Medulla oblongata (tissue), 1 donor: ENCODE data around the gene SPTLC2.
A peak's percentile ranks its signal among the peaks of the same experiment; 100 is the strongest.

Experiments
- DNase-seq: peaks from one replicate; pipeline ENCODE4 v3.0.0-alpha.2; 2015; ENCODE audit errors: extremely low spot score

Gene SPTLC2

DNA sequence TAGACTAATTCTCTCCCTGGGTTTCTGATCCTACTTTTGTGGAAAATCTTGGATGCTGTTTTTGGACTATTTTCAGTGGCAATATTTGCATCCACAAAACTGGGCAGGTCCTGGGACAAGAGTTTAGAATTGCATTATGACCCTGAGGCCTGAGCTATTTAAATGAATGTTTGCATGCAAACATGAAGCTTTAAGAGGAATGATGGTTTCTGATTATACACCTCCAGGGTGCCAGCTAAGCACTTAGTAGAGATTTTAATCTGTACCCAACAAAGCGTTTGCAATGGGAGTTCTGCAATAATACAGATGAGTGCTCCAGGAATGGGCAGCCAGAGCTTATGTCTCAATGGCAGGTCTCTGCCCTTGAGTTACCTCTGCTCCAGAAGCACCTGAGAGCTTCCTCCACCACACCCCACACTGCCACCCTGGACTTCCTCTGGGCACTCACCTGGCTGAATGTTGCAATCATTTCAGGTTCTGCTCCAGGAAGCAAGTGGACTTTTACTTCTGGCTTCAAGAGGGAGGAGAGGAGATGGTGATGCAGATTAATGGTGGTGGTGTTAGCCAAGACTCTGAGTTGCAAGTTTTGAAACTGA, 6.0 kb upstream of the SPTLC2 start:
- no peak for DNase-seq

DNA sequence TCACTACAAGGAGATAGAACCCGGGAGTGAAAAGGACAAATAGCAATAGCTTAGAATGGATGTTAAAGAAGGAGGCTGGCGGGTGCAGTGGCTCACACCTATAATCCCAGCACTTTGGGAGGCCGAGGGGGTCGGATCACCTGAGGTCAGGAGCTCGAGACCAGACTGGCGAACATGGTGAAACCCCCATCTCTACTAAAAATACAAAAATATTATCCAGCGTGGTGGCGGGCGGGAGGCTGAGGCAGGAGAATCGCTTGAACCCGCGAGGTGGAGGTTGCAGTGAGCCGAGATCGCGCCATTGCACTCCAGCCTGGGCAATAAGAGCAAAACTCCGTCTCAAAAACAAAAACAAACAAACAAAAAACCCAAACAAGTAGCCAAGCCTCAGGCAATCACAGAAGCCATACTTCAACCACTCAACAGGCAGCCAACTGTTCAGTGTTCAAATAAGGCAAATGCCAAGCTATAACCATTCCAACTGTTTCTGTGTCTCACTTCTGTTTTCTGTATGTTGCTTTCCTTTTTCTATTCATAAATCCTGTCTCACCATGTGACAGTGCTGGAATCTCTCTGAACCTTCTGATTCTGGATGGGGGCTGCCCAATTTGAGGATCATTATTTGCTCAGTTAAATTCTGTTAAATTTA, 3.9 kb upstream of the SPTLC2 start:
- DNase-seq = no peak

DNA sequence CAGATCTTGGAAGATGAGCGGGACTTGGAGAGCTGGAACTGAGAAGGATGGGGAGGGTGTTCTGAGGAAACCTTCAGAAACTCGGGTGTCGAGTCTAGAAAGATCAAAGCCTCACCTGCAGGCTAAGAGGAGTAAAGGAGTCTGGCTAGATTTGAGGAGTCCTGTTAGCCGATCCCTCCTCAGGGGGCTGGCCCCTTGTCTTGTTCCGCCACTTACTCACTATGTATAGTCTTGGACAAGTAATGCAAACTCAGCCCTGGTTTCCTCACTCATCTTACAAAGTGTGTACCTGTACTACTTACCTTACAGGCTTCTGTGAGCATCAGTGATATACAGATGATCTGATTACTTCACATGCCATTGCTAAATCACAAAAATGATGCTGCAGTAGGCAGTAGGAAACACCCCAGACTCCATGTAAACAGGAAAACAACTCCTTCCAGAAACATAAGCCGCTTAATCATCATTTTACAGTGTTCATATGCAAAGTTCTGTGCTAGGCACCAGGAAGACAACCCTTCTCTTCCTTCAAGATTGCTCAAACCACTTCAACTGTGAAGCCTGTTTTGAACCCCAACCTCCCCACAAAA, 2.0 kb upstream of the SPTLC2 start:
- DNase-seq = no peak

DNA sequence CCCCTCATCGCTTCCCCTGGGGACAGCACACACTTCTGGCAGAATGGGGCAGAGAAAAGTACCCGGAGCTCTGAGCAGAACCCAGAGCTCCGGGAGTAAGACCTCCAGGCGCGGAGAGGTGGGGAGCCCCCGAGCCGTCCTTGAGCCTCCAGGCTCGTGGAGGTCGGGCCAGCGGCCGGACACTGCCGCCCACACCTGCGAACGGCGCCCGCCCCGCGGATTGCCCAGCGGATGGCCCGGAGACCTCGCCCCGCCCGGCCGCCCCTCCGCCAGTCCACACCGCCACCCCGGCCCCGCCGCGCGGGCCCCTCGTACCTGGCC, 344 bp downstream of the SPTLC2 start:
- no peak for DNase-seq

DNA sequence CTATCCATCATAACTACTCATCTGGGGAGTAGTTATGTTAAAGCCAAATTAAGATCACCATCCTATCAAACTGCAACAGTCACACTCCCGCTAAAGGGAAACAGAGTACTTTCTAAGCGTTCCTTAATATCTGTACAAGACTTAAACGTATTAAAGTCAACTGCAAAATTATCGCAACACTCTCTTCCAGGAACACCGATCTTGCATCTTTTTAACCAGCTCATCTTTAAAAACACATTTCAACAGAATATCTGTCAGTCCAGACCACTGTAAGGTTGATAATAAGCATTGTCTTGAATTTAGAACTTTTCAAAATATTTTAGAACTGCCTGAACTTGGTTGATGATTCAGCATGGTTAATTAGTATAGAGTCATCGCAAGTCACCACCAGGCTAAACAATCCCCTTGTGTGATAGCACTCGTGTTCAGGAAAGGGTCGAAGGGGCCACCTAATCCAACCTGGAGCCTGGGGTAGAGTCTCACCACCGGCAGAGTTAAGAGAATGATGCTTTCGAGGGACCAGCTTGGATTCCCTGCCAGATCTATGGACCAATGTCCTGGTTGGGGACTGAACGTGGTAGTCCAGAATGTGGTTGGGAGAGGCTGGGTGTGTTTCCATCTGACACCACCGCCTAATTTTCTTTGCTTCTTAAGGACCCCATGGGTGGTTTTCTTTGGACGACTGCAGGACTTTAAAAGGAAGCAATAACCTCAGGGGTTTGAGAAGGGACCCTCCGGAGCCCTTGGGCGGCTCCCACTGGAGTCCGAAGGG, 890 bp downstream of the SPTLC2 start:
- DNase-seq = peak; percentile 50

DNA sequence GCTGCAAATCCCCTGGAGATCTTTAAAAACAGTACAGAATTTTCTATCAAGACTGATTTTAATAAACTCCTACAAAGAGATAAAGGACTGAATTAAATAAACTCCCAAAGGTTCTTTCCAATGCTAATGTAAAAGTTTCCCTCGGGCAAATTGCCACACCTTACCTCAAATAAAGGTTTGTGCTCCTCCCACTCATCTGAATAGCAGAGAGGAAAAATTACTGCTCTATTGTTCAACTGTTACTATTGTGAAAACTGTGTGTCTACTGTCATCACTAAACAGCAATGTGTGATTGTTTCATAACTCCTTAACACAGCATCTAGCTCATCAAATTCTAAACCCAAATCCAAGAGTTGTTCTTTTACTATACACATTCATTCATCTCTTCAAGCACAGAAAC, 3.2 kb downstream of the SPTLC2 start:
- DNase-seq = no peak

DNA sequence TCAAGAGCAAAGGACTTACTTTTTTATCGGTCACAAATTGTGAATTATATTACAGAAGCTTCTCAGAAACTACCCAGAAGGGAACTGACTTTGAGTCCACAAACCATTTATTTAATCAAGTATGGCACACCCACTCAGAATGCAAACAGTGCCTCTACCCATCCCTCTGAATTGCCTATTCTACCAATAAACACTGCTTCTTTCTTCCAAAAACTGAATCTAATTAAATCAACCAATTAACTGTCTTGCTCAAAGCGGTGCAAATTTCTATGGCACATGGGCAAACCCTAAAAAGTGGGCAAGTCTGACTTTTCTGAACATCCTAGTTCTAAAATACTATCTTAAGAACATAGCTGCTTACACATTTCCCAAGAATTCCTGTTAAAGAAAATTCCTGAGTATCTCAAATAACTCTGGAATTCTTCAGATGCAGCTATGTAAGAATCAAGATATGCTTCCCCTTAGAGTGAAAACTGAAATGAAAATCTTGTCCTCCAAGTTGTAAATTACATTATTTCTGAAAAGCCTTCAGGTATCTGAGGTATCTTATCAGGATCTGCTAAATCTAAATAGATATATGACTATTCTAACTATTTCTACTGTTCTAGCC, 4.3 kb downstream of the SPTLC2 start:
- DNase-seq = peak; percentile 73

DNA sequence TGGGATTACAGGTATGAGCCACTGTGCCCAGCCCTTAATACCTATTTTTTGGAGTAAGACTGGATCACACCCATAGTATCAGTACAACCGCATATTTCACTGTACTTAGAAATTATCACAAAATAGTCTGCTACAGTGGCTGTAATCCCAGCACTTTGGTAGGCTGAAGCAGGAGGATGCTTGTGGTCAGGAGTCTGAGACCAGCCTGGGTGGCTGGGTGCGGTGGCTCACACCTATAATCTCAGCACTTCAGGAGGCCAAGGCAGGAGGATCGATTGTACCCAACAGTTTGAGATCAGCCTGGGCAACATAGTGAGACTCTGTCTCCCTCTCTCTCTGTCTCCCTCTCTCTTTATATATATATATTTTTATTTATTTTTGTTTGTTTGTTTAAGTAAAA, 5.9 kb downstream of the SPTLC2 start:
- DNase-seq = no peak

DNA sequence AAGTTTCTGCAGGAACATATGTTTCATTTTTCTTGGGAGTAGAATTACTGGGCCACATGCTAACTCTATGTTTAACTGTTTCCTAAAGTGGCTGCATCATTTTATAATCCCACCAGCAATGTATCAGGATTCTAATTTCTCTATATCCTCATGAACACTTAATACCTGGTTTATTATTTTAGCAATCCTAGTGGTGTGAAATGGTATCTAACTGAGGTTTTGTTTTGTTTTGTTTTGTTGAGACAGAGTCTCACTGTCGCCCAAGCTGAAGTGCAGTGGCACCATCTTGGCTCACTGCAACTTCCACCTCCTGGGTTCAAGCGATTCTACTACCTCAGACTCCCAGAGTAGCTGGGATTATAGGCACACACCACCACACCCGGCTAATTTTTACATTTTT, 6.5 kb downstream of the SPTLC2 start:
- no peak for DNase-seq

DNA sequence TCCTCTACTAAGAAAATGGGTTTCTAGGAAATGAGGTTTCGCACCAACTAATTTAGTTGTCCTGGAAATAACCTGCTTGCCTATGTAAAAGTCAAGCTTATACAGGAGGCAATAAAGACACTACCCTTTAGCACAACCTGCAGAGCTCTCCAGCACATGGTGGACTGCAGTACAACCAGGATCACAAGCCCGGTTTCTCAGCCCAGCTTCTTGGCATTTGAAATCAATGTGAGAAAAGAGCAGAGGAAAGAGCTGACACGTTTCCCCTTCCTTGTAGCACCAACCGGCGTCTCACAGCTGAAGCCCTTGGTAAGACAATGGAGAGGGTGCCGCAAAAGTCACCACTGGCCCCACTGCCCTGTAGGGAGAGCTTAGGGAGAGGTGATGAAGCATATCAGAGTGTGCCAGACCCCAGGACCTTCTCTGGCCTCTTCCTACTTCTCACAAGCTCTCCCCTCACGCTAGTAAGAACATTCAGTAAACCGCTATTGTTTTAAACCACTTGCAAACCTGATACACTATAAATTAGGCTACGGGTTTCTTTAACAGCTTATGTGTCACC, 8.6 kb downstream of the SPTLC2 start:
- no peak for DNase-seq

DNA sequence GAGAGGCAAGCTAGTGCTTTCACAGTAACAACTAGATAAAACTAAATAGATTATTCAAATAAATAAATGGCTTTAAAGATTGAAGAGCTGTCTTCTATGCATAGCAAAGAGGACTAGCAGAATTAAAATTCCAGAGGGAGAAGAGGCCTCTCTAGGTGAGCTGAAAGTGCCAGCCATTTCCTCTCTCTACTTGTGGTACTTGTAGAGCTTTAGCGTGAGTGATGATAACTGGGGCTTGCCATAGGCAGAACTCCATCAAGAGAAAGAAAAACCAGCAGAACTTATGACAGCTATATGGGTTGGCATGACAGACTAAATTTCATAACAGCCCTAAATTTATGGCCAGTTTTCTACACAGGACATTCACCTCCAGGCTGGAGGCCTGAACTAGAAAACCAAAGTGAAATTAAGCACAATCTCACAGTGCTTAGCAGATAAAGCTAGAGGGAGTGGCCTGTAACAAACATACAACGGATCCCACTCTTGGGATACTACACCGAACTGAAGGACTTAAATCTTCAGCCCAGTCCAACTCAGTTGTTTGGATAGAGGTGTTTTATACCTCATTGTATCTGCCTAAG, 11.0 kb downstream of the SPTLC2 start:
- DNase-seq = no peak

DNA sequence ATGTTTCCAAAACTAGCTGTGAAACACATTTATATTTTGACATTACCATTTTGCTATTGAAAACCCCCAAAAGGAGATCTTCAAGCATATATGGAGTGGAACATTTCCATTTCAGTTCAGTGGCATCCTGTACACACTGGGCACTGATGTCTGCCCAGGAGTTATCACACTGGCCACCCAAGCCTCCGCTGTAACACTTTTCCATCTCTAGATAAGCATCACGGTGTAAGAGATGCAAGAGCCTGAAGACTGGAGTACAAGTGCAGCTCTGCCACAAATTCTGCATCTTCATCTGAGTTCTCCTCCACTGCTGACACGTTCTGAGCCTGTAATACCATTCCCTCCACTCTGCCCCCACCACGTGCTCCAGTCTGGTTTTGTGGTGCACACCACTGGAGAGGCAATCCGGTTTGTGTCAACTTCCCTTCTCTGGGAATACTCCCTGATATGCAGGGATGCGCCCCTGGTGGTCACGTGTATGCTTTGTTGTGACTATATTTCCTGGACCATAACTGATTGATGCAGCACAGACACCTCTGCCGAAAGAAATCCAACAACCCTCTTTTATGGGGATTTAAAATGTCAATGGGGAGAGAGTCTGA, 12.7 kb downstream of the SPTLC2 start:
- peak; percentile 25 for DNase-seq

DNA sequence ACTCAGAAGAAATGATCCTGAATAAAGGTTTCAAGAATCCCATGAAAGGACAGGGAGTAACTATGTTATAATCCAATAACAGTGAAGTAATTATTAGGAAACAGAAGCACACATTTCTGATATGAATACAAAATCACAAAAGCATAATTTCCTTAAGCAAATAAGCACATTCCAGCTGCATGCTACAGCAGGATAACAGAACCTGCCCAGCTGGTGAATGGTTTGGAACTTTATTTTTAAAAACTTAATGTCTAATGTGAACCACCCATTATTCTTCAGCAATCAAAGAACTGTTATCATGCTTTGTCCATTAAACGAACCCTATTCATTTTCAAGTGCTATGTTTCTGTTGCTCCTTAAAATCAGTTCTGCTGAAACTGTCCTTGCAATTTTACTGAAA, 13.4 kb downstream of the SPTLC2 start:
- DNase-seq = no peak

DNA sequence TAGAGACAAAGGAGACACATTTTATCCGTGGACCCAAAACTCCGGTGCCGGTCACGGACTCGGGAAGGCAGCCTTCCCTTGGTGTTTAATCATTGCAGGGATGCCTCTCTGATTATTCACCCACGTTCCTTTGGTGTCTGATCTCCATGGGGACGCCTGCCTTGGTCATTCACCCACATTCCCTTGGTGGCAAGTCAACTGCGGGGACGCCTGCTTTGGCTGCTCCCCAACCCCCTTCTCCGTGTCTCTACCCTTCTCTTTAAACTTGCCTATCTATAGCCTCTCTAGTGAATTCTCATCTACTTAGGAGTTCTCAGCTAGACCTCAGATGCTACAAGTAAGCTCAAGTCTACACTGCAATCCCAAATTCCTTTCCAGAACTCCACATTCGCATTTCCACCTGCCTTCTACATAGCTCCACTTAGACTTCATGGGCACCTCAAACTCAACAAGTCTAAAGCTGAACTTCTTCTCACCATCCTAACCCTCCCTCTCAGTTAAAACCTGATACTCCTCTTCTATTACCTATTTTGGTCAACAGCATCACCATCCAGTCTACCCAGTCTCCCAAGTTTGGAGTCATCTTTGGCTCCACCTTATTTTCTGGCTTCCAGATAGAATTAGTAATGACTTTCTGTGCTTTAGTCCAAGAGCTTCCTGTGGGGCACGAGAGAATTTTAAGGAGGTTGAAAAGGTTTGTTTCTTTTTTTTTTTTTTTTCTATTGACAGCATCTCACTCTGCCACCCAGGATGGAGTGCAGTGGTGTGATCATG, 14.4 kb downstream of the SPTLC2 start:
- DNase-seq = no peak

DNA sequence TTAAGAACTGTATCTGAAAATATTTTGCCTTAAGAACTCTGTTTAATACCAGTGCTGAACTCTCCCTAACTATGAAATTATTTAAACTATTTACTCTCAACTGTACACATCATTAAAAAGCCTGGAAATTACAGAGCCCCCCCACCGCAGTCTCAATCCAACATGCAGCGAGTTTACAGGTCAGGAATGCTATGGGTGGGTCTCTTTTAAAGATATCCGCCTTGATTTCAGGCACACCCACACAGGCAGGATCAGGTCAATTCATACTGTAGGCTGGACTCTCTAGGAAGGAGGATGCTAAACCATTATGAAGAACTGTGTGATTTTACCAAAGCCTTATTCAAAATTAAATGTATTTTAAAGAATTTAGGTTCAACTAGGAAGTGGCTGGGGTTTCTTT, 16.5 kb downstream of the SPTLC2 start:
- DNase-seq = no peak

DNA sequence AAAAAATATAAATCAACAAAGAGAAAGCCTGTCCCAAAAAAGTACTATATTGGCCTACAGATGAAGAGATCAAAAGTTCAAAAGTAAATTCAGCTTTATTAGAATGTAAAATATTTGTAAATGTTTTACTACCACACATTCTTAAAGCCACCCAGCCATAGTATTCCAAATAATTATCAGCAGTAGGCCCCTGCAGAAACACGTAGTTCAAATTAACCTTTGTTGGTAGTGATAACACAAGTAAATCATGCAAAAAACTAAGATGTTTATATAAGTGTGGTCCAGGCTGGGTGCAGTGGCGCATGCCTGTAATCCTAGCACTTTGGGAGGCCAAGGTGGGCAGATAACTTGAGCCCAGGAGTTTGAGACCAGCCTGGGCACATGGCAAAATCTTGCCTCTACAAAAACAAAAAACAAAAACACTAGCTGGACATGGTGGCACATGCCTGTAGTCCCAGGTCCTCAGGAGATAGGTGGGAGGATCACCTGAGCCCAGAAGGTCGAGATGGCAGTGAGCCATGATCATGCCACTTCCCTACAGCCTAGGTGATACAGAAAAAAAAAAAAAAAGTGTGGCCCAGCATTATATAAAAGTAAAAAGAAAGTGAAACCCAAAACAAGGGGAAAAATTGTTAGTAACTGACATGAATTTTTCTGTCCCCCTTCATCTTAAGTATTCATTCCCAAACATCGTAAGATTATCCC, 17.9 kb downstream of the SPTLC2 start:
- no peak for DNase-seq

DNA sequence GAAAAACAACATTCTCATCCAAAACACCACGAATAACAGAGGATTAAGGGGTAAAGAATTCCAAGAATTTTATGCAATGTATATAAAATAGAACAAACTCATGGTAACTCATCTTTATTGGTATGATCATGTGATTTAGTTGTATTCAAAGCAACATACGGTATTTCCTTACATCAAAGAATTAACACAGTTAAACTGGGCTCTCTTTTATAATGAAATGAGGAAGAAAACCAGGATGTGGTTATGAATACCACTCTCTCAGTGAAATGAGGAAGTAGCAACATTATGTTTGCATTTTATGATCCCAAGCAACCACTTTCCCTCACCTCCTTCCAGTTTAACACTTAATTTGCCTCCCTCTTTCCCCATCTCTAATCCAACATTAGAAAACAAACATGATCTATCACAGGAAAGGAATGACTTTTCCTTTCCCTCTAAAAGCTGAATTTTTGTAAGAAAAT, 22.9 kb downstream of the SPTLC2 start:
- DNase-seq = peak; percentile 47

DNA sequence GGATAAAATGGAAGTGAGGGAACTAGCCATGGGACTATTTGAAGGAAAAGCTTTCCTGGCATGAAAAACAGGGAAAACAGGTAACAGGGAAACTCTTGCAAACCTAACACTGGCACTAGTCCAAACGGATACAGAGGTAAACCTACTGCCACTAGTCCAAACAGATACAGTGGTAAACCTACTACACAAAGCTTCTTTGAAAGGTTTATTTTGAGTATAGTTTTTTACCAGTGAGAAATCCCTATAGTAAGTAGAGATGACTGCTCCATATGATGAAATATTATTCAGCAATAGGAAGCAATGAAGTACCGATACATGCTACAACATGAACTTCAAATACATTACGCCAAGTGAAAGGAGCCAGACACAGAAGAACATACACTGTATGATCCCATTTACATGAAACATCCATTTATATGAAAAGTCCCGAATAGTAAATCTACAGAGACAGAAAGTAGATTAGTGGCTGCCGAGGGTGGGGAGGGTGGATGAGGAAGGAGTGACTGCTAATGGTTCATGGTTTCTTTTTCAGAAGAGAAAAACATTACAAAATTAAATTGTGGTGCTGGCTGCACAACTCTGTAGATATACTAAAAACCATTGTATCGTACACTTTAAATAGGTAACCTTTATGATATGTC, 25.5 kb downstream of the SPTLC2 start:
- no peak for DNase-seq

DNA sequence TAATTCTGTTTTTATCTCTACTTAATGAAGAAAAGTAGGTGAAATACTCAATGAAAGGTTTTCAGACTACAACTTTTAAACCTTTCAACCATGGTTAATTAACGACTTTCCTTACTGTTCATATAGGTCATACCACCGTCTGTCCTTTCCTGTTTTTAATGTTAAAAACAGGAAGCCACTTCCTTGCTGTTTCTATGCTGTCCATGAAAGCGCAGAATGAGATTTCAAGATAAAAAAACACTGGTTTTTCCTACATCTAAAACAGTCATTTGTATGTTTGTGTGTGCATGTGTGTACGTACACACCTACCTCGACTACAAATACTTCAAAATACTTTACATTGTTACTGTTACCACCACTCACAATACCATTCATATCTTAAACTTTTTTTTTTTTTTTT, 27.3 kb downstream of the SPTLC2 start:
- no peak for DNase-seq
